ENCODE measurements around the gene KRTAP20-1. TPM values are rescaled to one million over a fixed set of nuclear protein-coding genes. Genes with fewer than 3 reads are reported as not detected.

The KRTAP20-1 gene
- not detected in 5 replicates for total RNA-seq (2022; extraction: Qiagen RNA extraction; ENCODE audit: low read depth)

GRCh38 chr21:30616125-30616524, at the start of gene KRTAP20-1:
Gene KRTAP20-1, plus strand, starts transcription at chr21:30616425. Its CDS starts 30 bp downstream, at chr21:30616455.

GRCh38 chr21:30590297-30590696, 25.9 kb upstream of the KRTAP20-1 start, which contains the start of gene KRTAP22-2:
Gene KRTAP22-2, minus strand, starts transcription at chr21:30590397.

GRCh38 chr21:30592140-30592539, 24.1 kb upstream of the KRTAP20-1 start, which contains the start of gene KRTAP6-3:
Gene KRTAP6-3, plus strand, starts transcription at chr21:30592440. Its CDS starts 6 bp downstream, at chr21:30592446.

GRCh38 chr21:30598802-30599201, 17.4 kb upstream of the KRTAP20-1 start, which contains the start of gene KRTAP6-2:
Gene KRTAP6-2, minus strand, starts transcription at chr21:30598902. Its CDS starts 28 bp downstream, at chr21:30598874.

GRCh38 chr21:30600787-30601186, 15.4 kb upstream of the KRTAP20-1 start, which contains the start of gene KRTAP22-1:
Gene KRTAP22-1, plus strand, starts transcription at chr21:30601087.

GRCh38 chr21:30613836-30614235, 2.4 kb upstream of the KRTAP20-1 start, which contains the start of gene KRTAP6-1:
Gene KRTAP6-1, minus strand, starts transcription at chr21:30613930. Its CDS starts 26 bp downstream, at chr21:30613904.

GRCh38 chr21:30620522-30620921, 4.3 kb downstream of the KRTAP20-1 start, which contains the start of gene KRTAP20-4:
Gene KRTAP20-4, plus strand, starts transcription at chr21:30620627.

GRCh38 chr21:30634906-30635305, 18.7 kb downstream of the KRTAP20-1 start, which contains the start of gene KRTAP20-2:
Gene KRTAP20-2, plus strand, starts transcription at chr21:30635206. Its CDS starts 58 bp downstream, at chr21:30635264.

GRCh38 chr21:30642564-30642963, 26.3 kb downstream of the KRTAP20-1 start, which contains the start of gene KRTAP20-3:
Gene KRTAP20-3, plus strand, starts transcription at chr21:30642864.

Other genes starting within 250 kb of the KRTAP20-1 start
- gene KRTAP13-2, start 244.2 kb upstream of the KRTAP20-1 start, total RNA-seq (2022; extraction: Qiagen RNA extraction; ENCODE audit: low read depth), result not detected in 5 replicates
- not detected in 5 replicates for gene KRTAP13-1, start 220.4 kb upstream of the KRTAP20-1 start, total RNA-seq (2022; extraction: Qiagen RNA extraction; ENCODE audit: low read depth)
- not detected in 5 replicates for gene KRTAP13-3, start 190.5 kb upstream of the KRTAP20-1 start, total RNA-seq (2022; extraction: Qiagen RNA extraction; ENCODE audit: low read depth)
- not detected in 5 replicates for gene KRTAP13-4, start 186.2 kb upstream of the KRTAP20-1 start, total RNA-seq (2022; extraction: Qiagen RNA extraction; ENCODE audit: low read depth)
- not detected in 5 replicates for gene KRTAP15-1, start 176.2 kb upstream of the KRTAP20-1 start, total RNA-seq (2022; extraction: Qiagen RNA extraction; ENCODE audit: low read depth)
- not detected in 5 replicates for gene KRTAP19-1, start 136.1 kb upstream of the KRTAP20-1 start, total RNA-seq (2022; extraction: Qiagen RNA extraction; ENCODE audit: low read depth)
- gene KRTAP19-2, start 129.0 kb upstream of the KRTAP20-1 start, total RNA-seq (2022; extraction: Qiagen RNA extraction; ENCODE audit: low read depth), result not detected in 5 replicates
- not detected in 5 replicates for gene KRTAP19-3, start 124.4 kb upstream of the KRTAP20-1 start, total RNA-seq (2022; extraction: Qiagen RNA extraction; ENCODE audit: low read depth)
- gene KRTAP19-4, start 119.3 kb upstream of the KRTAP20-1 start, total RNA-seq (2022; extraction: Qiagen RNA extraction; ENCODE audit: low read depth), result not detected in 5 replicates
- not detected in 5 replicates for gene KRTAP19-5, start 114.3 kb upstream of the KRTAP20-1 start, total RNA-seq (2022; extraction: Qiagen RNA extraction; ENCODE audit: low read depth)
- not detected in 5 replicates for gene KRTAP19-6, start 74.6 kb upstream of the KRTAP20-1 start, total RNA-seq (2022; extraction: Qiagen RNA extraction; ENCODE audit: low read depth)
- not detected in 5 replicates for gene KRTAP19-7, start 55.1 kb upstream of the KRTAP20-1 start, total RNA-seq (2022; extraction: Qiagen RNA extraction; ENCODE audit: low read depth)
- gene KRTAP22-2, start 26.0 kb upstream of the KRTAP20-1 start, total RNA-seq (2022; extraction: Qiagen RNA extraction; ENCODE audit: low read depth), result not detected in 5 replicates
- not detected in 5 replicates for gene KRTAP6-3, start 24.0 kb upstream of the KRTAP20-1 start, total RNA-seq (2022; extraction: Qiagen RNA extraction; ENCODE audit: low read depth)
- gene KRTAP6-2, start 17.5 kb upstream of the KRTAP20-1 start, total RNA-seq (2022; extraction: Qiagen RNA extraction; ENCODE audit: low read depth), result not detected in 5 replicates
- gene KRTAP22-1, start 15.3 kb upstream of the KRTAP20-1 start, total RNA-seq (2022; extraction: Qiagen RNA extraction; ENCODE audit: low read depth), result not detected in 5 replicates
- gene KRTAP6-1, start 2.5 kb upstream of the KRTAP20-1 start, total RNA-seq (2022; extraction: Qiagen RNA extraction; ENCODE audit: low read depth), result not detected in 5 replicates
- not detected in 5 replicates for gene KRTAP20-4, start 4.2 kb downstream of the KRTAP20-1 start, total RNA-seq (2022; extraction: Qiagen RNA extraction; ENCODE audit: low read depth)
- gene KRTAP20-2, start 18.8 kb downstream of the KRTAP20-1 start, total RNA-seq (2022; extraction: Qiagen RNA extraction; ENCODE audit: low read depth), result not detected in 5 replicates
- gene KRTAP20-3, start 26.4 kb downstream of the KRTAP20-1 start, total RNA-seq (2022; extraction: Qiagen RNA extraction; ENCODE audit: low read depth), result not detected in 5 replicates
- gene KRTAP21-3, start 102.4 kb downstream of the KRTAP20-1 start, total RNA-seq (2022; extraction: Qiagen RNA extraction; ENCODE audit: low read depth), result not detected in 5 replicates
- gene KRTAP21-2, start 130.8 kb downstream of the KRTAP20-1 start, total RNA-seq (2022; extraction: Qiagen RNA extraction; ENCODE audit: low read depth), result not detected in 5 replicates
- not detected in 5 replicates for gene KRTAP21-1, start 139.0 kb downstream of the KRTAP20-1 start, total RNA-seq (2022; extraction: Qiagen RNA extraction; ENCODE audit: low read depth)
- gene KRTAP8-1, start 196.8 kb downstream of the KRTAP20-1 start, total RNA-seq (2022; extraction: Qiagen RNA extraction; ENCODE audit: low read depth), result not detected in 5 replicates
- gene KRTAP7-1, start 213.3 kb downstream of the KRTAP20-1 start, total RNA-seq (2022; extraction: Qiagen RNA extraction; ENCODE audit: low read depth), result not detected in 5 replicates